Activated B cell treated with CpG ODN at 0.5 μM for 24 hours (primary cell): ENCODE measurements around the gene DIP2C. TPM values are rescaled to one million over a fixed set of nuclear protein-coding genes. Genes with fewer than 3 reads are reported as not detected.
"Not testable (repeated sequence)": the region's sequence is repeated elsewhere in the genome, so short reads cannot be mapped to it uniquely, and the experiment has no call there.

Source experiments
- ATAC-seq: fragments of 200-7000 bp; cut with Tn5 transposase; one replicate; pipeline ENCODE4 v1.10.0; 2021; ENCODE audit warnings: low read depth, mild to moderate bottlenecking, moderate library complexity
- CTCF ChIA-PET: fragments of 350-600 bp; sonication (Branson Sonifier 250); formaldehyde crosslinking; loops from one replicate; lab custom pipeline; 2021; ENCODE audit warnings: antibody characterized with exemption; lab: Charles Lee
- POLR2A ChIA-PET: fragments of 350-600 bp; sonication (Branson Sonifier 250); formaldehyde crosslinking; loops from one replicate; lab custom pipeline; 2021; ENCODE audit warnings: antibody characterized with exemption; lab: Charles Lee
- DNase-seq: peaks from one replicate; pipeline ENCODE4 v3.0.0; 2022
- H3K27ac Mint-ChIP-seq: one replicate; pipeline ENCODE4 v1.8.0; 2020; ENCODE audit warnings: mixed read lengths
- H3K27me3 Mint-ChIP-seq: one replicate; pipeline ENCODE4 v1.8.0; 2021; ENCODE audit warnings: mixed read lengths
- H3K36me3 Mint-ChIP-seq: one replicate; pipeline ENCODE4 v1.8.0; 2021; ENCODE audit warnings: low read depth, mixed read lengths
- H3K4me1 Mint-ChIP-seq: one replicate; pipeline ENCODE4 v1.8.0; 2021; ENCODE audit warnings: mixed read lengths
- H3K4me3 Mint-ChIP-seq: one replicate; pipeline ENCODE4 v1.8.0; 2020; ENCODE audit warnings: mild to moderate bottlenecking, mixed read lengths
- H3K9me3 Mint-ChIP-seq: one replicate; pipeline ENCODE4 v1.8.0; 2020; ENCODE audit warnings: mixed read lengths
- CTCF ChIP-seq: fragments of 200-600 bp; IDR thresholded peaks from one replicate; pipeline ENCODE4 v1.8.0; 2022; ENCODE audit warnings: antibody characterized with exemption, mild to moderate bottlenecking
- intact Hi-C: fragments of 100-400 bp; cut with micrococcal nuclease; formaldehyde crosslinking; loops from one replicate; pipeline ENCODE4 v1.15.1; 2024
- total RNA-seq: library from RNA; stranded (reverse); gene quantifications from 2 replicates; pipeline ENCODE4 v1.2.3, GENCODE V29; 2022

The DIP2C gene
- total RNA-seq, 1 donor from 2014 or later = 0.49 TPM

- ATAC-seq (no peak), DNase-seq (no peak)
- Mint-ChIP-seq H3K4me3 (peak overlapping the region; percentile 62), H3K4me1 (peaks cover 13% of the 10 kb centered on the region), H3K27ac (no peak overlapping the region), H3K36me3 (no peaks in the 10 kb centered on the region), H3K27me3 (peaks cover 18% of the 10 kb centered on the region), H3K9me3 (no peaks in the 10 kb centered on the region)
- ChIA-PET CTCF (no interaction called here), POLR2A (interaction anchor here (0.7 kb wide), 1 partner anchor 534 kb away, joined by 5 read pairs; no protein-coding TSS in a partner anchor)
- intact Hi-C loops = loop anchor here (5.0 to 10.0 kb wide), 2 partner anchors 301 to 474 kb away; partner anchors contain the start of gene GTPBP4
- no peak for TF ChIP-seq CTCF
Observed at GRCh38 chr10:513393-513792, 176.1 kb downstream of the DIP2C start.

- H3K36me3 Mint-ChIP-seq, H3K27ac Mint-ChIP-seq, H3K4me3 Mint-ChIP-seq, DNase-seq, CTCF ChIA-PET, H3K9me3 Mint-ChIP-seq, ATAC-seq: not testable (repeated sequence)
- Mint-ChIP-seq H3K27me3 (peaks cover 20% of the 10 kb centered on the region), H3K4me1 (peaks cover 13% of the 10 kb centered on the region)
- intact Hi-C loops = loop anchor here (5.0 to 10.0 kb wide), 2 partner anchors 302 to 475 kb away; partner anchors contain the start of gene GTPBP4
- POLR2A ChIA-PET = interaction anchor here (0.7 kb wide), 1 partner anchor 535 kb away, joined by 5 read pairs; no protein-coding TSS in a partner anchor
Observed at GRCh38 chr10:512661-513060, 176.8 kb downstream of the DIP2C start.

- no peak overlapping the region for H3K4me3 Mint-ChIP-seq
- H3K9me3 Mint-ChIP-seq = no peaks in the 10 kb centered on the region
- intact Hi-C loops = loop anchor here (1.0 to 10.0 kb wide), 3 partner anchors 277 to 475 kb away; partner anchors contain the start of gene GTPBP4
- POLR2A ChIA-PET = no interaction called here
- H3K27me3 Mint-ChIP-seq = peaks cover 20% of the 10 kb centered on the region
- ATAC-seq (no peak), DNase-seq (no peak)
- CTCF ChIA-PET = no interaction called here
- no peaks in the 10 kb centered on the region for H3K36me3 Mint-ChIP-seq
- no peak for TF ChIP-seq CTCF
- H3K4me1 Mint-ChIP-seq = peaks cover 13% of the 10 kb centered on the region
- no peak overlapping the region for H3K27ac Mint-ChIP-seq
Observed at GRCh38 chr10:511849-512191, 177.6 kb downstream of the DIP2C start.

- TF ChIP-seq CTCF = peak; percentile 93
- DNase-seq (peak; percentile 71), ATAC-seq (peak; percentile 75)
- Mint-ChIP-seq H3K27me3 (peaks cover 20% of the 10 kb centered on the region), H3K27ac (no peak overlapping the region), H3K4me3 (no peak overlapping the region), H3K9me3 (no peaks in the 10 kb centered on the region), H3K36me3 (no peaks in the 10 kb centered on the region), H3K4me1 (peaks cover 13% of the 10 kb centered on the region)
- ChIA-PET POLR2A (no interaction called here), CTCF (no interaction called here)
- intact Hi-C loops = loop anchor here (1.0 to 10.0 kb wide), 3 partner anchors 278 to 476 kb away; partner anchors contain the start of gene GTPBP4
Observed at GRCh38 chr10:511101-511848, 178.2 kb downstream of the DIP2C start.

GRCh38 chr10:510415-510881 is 179.0 kb downstream of the DIP2C start:
- ChIA-PET POLR2A (no interaction called here), CTCF (no interaction called here)
- no peak for TF ChIP-seq CTCF
- DNase-seq (no peak), ATAC-seq (no peak)
- Mint-ChIP-seq H3K4me1 (peaks cover 20% of the 10 kb centered on the region), H3K9me3 (no peaks in the 10 kb centered on the region), H3K27me3 (peaks cover 20% of the 10 kb centered on the region), H3K36me3 (no peaks in the 10 kb centered on the region), H3K27ac (no peak overlapping the region), H3K4me3 (no peak overlapping the region)
- intact Hi-C loops = loop anchor here (5.0 to 10.0 kb wide), 2 partner anchors 304 to 477 kb away; partner anchors contain the start of gene GTPBP4
